HCT116 (cell line): Measurements from ENCODE around the gene PIK3CA. TPM values are rescaled to one million over a fixed set of nuclear protein-coding genes. Genes with fewer than 3 reads are reported as not detected.

Source experiments
- ATAC-seq: fragments of 200-7000 bp; cut with Tn5 transposase; 2 replicates; pipeline ENCODE4 v1.9.1; 2020; ENCODE audit warnings: mild to moderate bottlenecking, moderate library complexity
- BruUV-seq: library from RNA; stranded (reverse); fragments of 400-500 nt; replicated peaks from 2 replicates; lab custom pipeline; 2021; lab: Mats Ljungman, UMichigan
- CTCF ChIA-PET: fragments of 300-600 bp; sonication (Branson Sonifier 250); formaldehyde crosslinking; loops from one replicate; lab custom pipeline; 2021; ENCODE audit warnings: antibody characterized with exemption; lab: Charles Lee
- POLR2A ChIA-PET: fragments of 300-600, 350-600 bp; sonication (Branson Sonifier 250); formaldehyde crosslinking; loops from one replicate; lab custom pipeline; 2021; ENCODE audit warnings: antibody characterized with exemption; lab: Charles Lee
- RAD21 ChIA-PET, 2 experiments: fragments of 300-600 bp; sonication (Branson Sonifier 250); formaldehyde crosslinking; loops; one replicate each; lab custom pipeline; 2023; ENCODE audit warnings: low total read pairs in 2 of 2; ENCODE audit not compliant: uncharacterized antibody in 2 of 2, unreplicated experiment in 2 of 2, low non-redundant PET in 1 of 2; lab: Charles Lee
- DNase-seq: peaks from one replicate; pipeline ENCODE4 v3.0.0-alpha.2; 2010; ENCODE audit warnings: low read depth, low spot score
- H2AFZ ChIP-seq: fragments of 200-600 bp; shearing (Covaris generic), sonication (generic); 2 replicates; pipeline ENCODE4 v1.6.1; 2017; ENCODE audit warnings: low read depth, mixed run types, mixed read lengths, antibody characterized with exemption, low read length; ENCODE audit not compliant: poor library complexity, severe bottlenecking
- H3K27ac ChIP-seq: 2 replicates; pipeline ENCODE4 v1.5.1; 2012; ENCODE audit warnings: low read depth, low read length
- H3K27me3 ChIP-seq: fragments of 200-600 bp; sonication (generic); 2 replicates; pipeline ENCODE4 v1.6.1; 2016; ENCODE audit warnings: mixed run types, low read length, mixed read lengths; ENCODE audit not compliant: insufficient read depth
- H3K36me3 ChIP-seq, 2 experiments: fragments of 200-500 bp in 1 of 2; fragments of 200-600 bp in 1 of 2; sonication (Bioruptor generic) in 1 of 2; sonication (generic) in 1 of 2; 2 replicates each; pipeline versions ENCODE4 v1.5.1 to v1.6.1; 2014 to 2016; ENCODE audit warnings: low read length in 2 of 2, inconsistent platforms in 1 of 2, mixed read lengths in 1 of 2, mixed run types in 1 of 2; ENCODE audit not compliant: insufficient read depth in 2 of 2, control insufficient read depth in 1 of 2
- H3K4me1 ChIP-seq, 2 experiments: fragments of 200-600 bp in 1 of 2; sonication (generic) in 1 of 2; 2 replicates each; pipeline versions ENCODE4 v1.5.1 to v1.6.1; 2012 to 2017; ENCODE audit warnings: low read length in 2 of 2, inconsistent platforms in 1 of 2, mild to moderate bottlenecking in 1 of 2, mixed read lengths in 1 of 2, mixed run types in 1 of 2, moderate library complexity in 1 of 2; ENCODE audit not compliant: insufficient read depth in 2 of 2, control insufficient read depth in 1 of 2
- H3K4me2 ChIP-seq: fragments of 200-600 bp; sonication (generic); 2 replicates; pipeline ENCODE4 v1.6.1; 2017; ENCODE audit warnings: mixed run types, low read length, mixed read lengths
- H3K4me3 ChIP-seq, 2 experiments: fragments of 200-600 bp in 1 of 2; sonication (generic) in 1 of 2; replicated peaks in 1 of 2; 2 replicates each; pipeline ENCODE4 v1.5.1; 2011 to 2016; ENCODE audit warnings: low read length in 2 of 2, control low read depth in 1 of 2, low read depth in 1 of 2, mild to moderate bottlenecking in 1 of 2, mixed read lengths in 1 of 2, mixed run types in 1 of 2
- H3K79me2 ChIP-seq: fragments of 200-600 bp; sonication (generic); 2 replicates; pipeline ENCODE4 v1.6.1; 2017; ENCODE audit warnings: mild to moderate bottlenecking, mixed run types, low read length, moderate library complexity, mixed read lengths; ENCODE audit not compliant: insufficient read depth
- H3K9ac ChIP-seq: fragments of 200-600 bp; sonication (generic); 2 replicates; pipeline ENCODE4 v1.6.1; 2016; ENCODE audit warnings: low read length, mixed read lengths
- H3K9me2 ChIP-seq: fragments of 200-600 bp; sonication (generic), shearing (Covaris generic); 2 replicates; pipeline ENCODE4 v1.6.1; 2017; ENCODE audit warnings: mixed run types, mild to moderate bottlenecking, moderate library complexity; ENCODE audit not compliant: insufficient read depth
- H3K9me3 ChIP-seq, 2 experiments: fragments of 200-500 bp in 1 of 2; fragments of 200-600 bp in 1 of 2; sonication (Bioruptor generic) in 1 of 2; sonication (generic) in 1 of 2; 2 replicates each; pipeline ENCODE4 v1.6.1; 2014 to 2017; ENCODE audit warnings: low read length in 2 of 2, mixed read lengths in 2 of 2, inconsistent platforms in 1 of 2, low read depth in 1 of 2, mild to moderate bottlenecking in 1 of 2, mixed run types in 1 of 2, moderate library complexity in 1 of 2; ENCODE audit not compliant: control insufficient read depth in 1 of 2, insufficient read depth in 1 of 2
- H4K20me1 ChIP-seq: fragments of 200-600 bp; sonication (generic), shearing (Covaris generic); 2 replicates; pipeline ENCODE4 v1.6.1; 2017; ENCODE audit warnings: mixed run types, mild to moderate bottlenecking, moderate library complexity; ENCODE audit not compliant: insufficient read depth
- EGR1 ChIP-seq: IDR thresholded peaks from 2 replicates; pipeline ENCODE4 v1.6.1; 2012; ENCODE audit warnings: low read depth
- EZH2 ChIP-seq: fragments of 200-600 bp; sonication (generic); IDR thresholded peaks from 2 replicates; pipeline ENCODE4 v1.6.1; 2017; ENCODE audit warnings: antibody characterized with exemption, mixed run types
- FOSL1 ChIP-seq: IDR thresholded peaks from 2 replicates; pipeline ENCODE4 v1.6.1; 2012; ENCODE audit warnings: low read depth
- JUND ChIP-seq: IDR thresholded peaks from 2 replicates; pipeline ENCODE4 v1.6.1; 2012
- MAX ChIP-seq: IDR thresholded peaks from 2 replicates; pipeline ENCODE4 v1.6.1; 2012
- POLR2AphosphoS5 ChIP-seq: IDR thresholded peaks from 2 replicates; pipeline ENCODE4 v1.6.1; 2011; ENCODE audit warnings: mild to moderate bottlenecking, low read depth, low read length, moderate library complexity
- RAD21 ChIP-seq: IDR thresholded peaks from 2 replicates; pipeline ENCODE4 v1.6.1; 2012; ENCODE audit warnings: low read depth, mild to moderate bottlenecking
- REST ChIP-seq: IDR thresholded peaks from 2 replicates; pipeline ENCODE4 v1.6.1; 2012; ENCODE audit warnings: low read depth
- SRF ChIP-seq: IDR thresholded peaks from 2 replicates; pipeline ENCODE4 v1.6.1; 2012; ENCODE audit warnings: low read depth
- TCF7L2 ChIP-seq: IDR thresholded peaks from 2 replicates; pipeline ENCODE4 v1.7.0; 2011; ENCODE audit warnings: borderline replicate concordance, inconsistent platforms; ENCODE audit not compliant: insufficient read depth, insufficient read length; ENCODE audit errors: extremely low read depth
- intact Hi-C: fragments of 100-400 bp; cut with micrococcal nuclease; formaldehyde crosslinking; loops from 2 replicates; pipeline ENCODE4 v1.10.0; 2022
- total RNA-seq: library from RNA; stranded (reverse); gene quantifications from one replicate; pipeline ENCODE4 v1.2.1, GENCODE V29; 2021; ENCODE audit not compliant: unreplicated experiment
- TF ChIP-seq, protein P1 (sequence below): IDR thresholded peaks from 2 replicates; pipeline ENCODE4 v1.6.1; 2011; ENCODE audit warnings: mild to moderate bottlenecking, low read length, moderate library complexity; ENCODE audit not compliant: insufficient replicate concordance; ENCODE audit errors: extremely low read depth

The PIK3CA gene
- total RNA-seq, 1 experiment from 2014 or later: 17.9 TPM

GRCh38 chr3:179288845-179289244 lies 140.7 kb downstream of the PIK3CA start:
- POLR2A ChIA-PET: no interaction called here

More at GRCh38 chr3:179288845-179289244, 140.7 kb downstream of the PIK3CA start:
- no TSS peak for BruUV-seq
- intact Hi-C loops: no loop called here
- H3K4me1 ChIP-seq: no peaks in the 10 kb centered on the region
- H3K27me3 ChIP-seq: no peaks in the 10 kb centered on the region
- no peaks in the 10 kb centered on the region for H3K9me3 ChIP-seq
- TF ChIP-seq RAD21 (no peak), SRF (no peak), EGR1 (no peak), EZH2 (no peak), JUND (no peak), TCF7L2 (no peak), FOSL1 (no peak), POLR2AphosphoS5 (no peak), REST (no peak), MAX (no peak)
- TF ChIP-seq, protein P1, sequence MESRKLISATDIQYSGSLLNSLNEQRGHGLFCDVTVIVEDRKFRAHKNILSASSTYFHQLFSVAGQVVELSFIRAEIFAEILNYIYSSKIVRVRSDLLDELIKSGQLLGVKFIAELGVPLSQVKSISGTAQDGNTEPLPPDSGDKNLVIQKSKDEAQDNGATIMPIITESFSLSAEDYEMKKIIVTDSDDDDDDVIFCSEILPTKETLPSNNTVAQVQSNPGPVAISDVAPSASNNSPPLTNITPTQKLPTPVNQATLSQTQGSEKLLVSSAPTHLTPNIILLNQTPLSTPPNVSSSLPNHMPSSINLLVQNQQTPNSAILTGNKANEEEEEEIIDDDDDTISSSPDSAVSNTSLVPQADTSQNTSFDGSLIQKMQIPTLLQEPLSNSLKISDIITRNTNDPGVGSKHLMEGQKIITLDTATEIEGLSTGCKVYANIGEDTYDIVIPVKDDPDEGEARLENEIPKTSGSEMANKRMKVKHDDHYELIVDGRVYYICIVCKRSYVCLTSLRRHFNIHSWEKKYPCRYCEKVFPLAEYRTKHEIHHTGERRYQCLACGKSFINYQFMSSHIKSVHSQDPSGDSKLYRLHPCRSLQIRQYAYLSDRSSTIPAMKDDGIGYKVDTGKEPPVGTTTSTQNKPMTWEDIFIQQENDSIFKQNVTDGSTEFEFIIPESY: no peak
- no peak overlapping the region for H2AFZ ChIP-seq
- no peaks in the 10 kb centered on the region for H4K20me1 ChIP-seq
- H3K27ac ChIP-seq: no peak overlapping the region
- CTCF ChIA-PET: no interaction called here
- no peaks in the 10 kb centered on the region for H3K36me3 ChIP-seq
- no peak overlapping the region for H3K4me3 ChIP-seq
- DNase-seq: no peak
- H3K9ac ChIP-seq: no peak overlapping the region
- RAD21 ChIA-PET: no interaction called here
- no peaks in the 10 kb centered on the region for H3K79me2 ChIP-seq
- ATAC-seq: no peak
- no peak overlapping the region for H3K4me2 ChIP-seq
- no peaks in the 10 kb centered on the region for H3K9me2 ChIP-seq
